GM18870 (cell line): ENCODE data around the gene FADS2.

Source experiments
- ATAC-seq: cut with Tn5 transposase; IDR thresholded peaks from one replicate; pipeline ENCODE4 v1.9.1; 2021; ENCODE audit warnings: moderate library complexity; ENCODE audit not compliant: unreplicated experiment

Gene FADS2

GRCh38 chr11:61795459-61795858 is 32.6 kb upstream of the FADS2 start:
- ATAC-seq: no peak

DNA sequence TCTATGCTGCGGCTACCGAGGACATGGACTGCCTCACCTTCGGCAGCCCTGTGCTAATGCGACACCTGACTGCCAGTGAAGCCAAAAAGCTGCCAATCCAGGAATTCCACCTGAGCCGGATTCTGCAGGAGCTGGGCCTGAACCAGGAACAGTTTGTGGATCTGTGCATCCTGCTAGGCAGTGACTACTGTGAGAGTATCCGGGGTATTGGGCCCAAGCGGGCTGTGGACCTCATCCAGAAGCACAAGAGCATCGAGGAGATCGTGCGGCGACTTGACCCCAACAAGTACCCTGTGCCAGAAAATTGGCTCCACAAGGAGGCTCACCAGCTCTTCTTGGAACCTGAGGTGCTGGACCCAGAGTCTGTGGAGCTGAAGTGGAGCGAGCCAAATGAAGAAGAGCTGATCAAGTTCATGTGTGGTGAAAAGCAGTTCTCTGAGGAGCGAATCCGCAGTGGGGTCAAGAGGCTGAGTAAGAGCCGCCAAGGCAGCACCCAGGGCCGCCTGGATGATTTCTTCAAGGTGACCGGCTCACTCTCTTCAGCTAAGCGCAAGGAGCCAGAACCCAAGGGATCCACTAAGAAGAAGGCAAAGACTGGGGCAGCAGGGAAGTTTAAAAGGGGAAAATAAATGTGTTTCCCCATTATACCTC is 32.1 kb upstream of the FADS2 start:
- ATAC-seq: no peak

DNA sequence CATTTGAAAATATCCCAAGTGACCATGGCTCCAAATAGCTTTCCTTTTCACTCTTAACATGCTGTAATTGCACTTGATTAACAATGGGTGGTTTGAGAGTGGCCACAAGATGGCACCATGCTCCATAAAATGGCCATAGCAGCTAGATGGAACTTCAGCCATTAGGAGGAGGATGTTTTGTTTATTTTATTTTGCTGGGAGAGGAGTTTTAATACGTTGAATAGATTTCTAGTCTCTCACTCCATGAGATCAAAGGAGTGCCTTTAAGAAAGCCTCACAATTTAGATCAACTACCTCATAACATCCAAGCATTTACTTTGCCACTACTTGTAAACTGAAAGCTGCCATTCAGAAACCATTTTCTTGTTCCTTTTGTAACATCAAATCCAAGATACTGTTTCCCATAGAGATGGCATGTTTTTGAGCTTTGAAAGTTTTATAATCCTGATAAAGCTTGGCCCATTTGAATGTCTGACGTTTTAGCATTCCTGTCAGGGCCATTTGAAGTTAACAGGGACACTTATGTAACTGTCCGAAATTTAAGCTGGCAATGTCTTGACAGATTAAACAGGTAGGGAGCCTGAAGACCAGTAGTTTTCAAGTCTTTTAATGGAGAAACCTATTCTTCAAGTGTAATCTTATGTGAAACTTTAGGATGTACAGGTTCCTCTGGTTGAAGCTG is 30.7 kb upstream of the FADS2 start:
- no peak for ATAC-seq

DNA sequence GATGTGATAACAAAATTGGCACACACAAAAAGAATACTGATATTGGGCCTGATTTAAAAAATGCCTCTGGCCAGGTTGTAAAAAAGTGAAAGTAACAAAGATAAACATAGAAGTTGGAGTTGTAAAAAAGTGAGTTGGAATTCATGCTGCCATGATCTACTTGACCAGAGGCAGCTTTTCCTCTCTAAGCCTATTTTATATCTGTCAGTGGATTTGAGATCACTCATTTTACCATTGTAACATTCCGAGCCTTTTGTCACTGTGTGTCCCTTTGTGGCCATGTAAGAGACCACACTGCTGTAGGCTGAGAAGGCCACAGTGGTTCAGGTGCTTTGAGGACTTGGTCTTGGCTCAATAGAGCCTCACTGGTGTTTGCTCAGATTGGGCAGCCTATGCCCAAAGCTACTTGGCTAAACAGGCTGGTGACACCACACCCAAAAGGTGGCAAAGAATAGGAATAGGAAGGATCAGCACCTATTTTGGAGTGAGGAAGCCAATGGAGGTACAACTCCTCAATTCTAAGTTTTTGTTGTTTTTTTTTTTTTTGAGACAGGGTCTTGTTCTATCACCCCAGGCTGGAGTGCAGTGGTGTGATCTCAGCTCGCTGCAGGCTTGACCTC is 28.3 kb upstream of the FADS2 start:
- no peak for ATAC-seq

DNA sequence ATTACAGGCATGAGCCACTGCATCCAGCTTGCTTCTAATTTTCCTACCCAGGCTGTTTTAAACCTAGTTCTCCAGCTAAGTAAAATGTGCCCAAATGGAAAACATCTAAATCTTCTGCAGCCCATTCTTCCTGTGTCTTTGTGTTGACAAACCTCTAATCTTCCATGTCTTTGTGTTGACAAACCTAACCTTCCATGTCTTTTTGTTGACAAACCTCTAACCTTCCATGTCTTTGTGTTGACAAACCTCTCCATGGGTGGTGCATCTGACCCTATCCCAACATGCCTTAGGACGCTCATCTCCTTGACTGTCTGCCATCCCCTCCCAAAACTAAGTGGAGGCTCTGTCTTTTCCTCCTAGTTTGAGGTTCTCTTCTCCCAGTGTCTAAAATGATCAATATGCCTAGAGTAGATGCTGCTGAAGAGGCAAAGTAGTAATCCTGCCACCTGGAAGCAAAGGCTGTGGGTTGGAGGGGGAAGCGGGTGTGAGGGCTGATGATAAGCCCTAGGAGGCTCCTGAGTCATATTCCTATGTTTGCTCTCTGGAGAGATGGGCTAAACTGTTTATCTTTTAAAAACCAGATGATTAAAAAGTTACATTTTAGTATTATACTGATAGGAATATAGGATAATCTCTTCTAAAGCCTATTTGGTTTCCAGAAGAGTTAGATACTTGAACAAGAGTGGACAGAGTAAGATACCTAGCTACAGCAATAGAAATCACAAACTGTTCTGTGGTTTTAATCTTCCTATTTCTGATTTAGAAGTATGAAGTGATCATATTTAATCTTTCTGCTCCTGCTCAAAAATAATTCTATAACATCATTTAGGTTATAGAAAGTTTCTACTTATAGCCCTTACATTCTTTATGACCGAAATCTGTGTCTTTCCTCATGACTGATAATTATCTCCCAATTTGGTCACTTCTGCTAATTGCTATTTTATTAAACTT is 27.5 kb upstream of the FADS2 start:
- ATAC-seq: no peak

GRCh38 chr11:61802605-61803004 is 25.5 kb upstream of the FADS2 start:
- ATAC-seq: no peak

GRCh38 chr11:61803889-61804647 is 24.0 kb upstream of the FADS2 start:
- no peak for ATAC-seq

DNA sequence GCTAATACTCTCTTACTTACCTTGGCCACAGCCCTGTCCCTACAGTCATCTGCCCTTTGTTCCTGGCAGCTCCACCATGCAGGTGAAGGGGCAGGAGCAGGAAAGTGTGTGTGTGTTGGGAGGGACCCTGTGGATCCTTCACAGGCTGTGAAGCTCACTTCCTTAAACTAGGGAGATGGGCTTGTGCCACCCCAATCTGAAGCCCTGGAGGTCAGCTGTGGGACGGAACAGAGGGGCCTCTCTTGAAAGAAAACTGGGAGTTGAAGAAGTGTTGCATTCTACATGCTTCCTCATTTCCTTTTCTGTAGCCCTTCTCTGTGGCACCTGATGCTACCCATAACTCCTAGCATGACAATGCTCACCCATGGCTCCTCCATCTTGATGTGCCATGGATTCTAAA is 23.0 kb upstream of the FADS2 start:
- ATAC-seq: no peak

GRCh38 chr11:61806785-61807184 is 21.3 kb upstream of the FADS2 start:
- ATAC-seq: no peak

GRCh38 chr11:61810671-61811175 is 17.4 kb upstream of the FADS2 start:
- ATAC-seq: no peak

DNA sequence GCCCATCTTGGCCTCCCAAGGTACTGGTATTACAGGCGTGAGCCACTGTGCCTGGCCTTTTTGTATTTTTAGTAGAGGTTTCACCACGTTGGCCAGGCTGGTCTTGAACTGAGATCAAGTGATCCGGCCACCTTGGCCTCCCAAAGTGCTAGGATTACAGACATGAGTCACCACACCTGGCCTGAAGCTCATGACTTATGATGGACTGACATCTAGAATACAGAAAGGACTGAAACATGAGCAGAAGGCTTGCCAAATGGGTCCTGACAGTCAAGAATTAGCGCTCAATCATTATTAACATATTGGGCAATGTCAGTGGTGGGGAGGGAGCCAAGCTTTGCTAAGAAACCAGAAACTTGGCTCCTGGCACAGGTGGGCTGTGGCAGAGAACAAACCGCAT is 16.3 kb upstream of the FADS2 start:
- ATAC-seq: no peak

- no peak for ATAC-seq
Measured at GRCh38 chr11:61812736-61813411, 15.2 kb upstream of the FADS2 start.

DNA sequence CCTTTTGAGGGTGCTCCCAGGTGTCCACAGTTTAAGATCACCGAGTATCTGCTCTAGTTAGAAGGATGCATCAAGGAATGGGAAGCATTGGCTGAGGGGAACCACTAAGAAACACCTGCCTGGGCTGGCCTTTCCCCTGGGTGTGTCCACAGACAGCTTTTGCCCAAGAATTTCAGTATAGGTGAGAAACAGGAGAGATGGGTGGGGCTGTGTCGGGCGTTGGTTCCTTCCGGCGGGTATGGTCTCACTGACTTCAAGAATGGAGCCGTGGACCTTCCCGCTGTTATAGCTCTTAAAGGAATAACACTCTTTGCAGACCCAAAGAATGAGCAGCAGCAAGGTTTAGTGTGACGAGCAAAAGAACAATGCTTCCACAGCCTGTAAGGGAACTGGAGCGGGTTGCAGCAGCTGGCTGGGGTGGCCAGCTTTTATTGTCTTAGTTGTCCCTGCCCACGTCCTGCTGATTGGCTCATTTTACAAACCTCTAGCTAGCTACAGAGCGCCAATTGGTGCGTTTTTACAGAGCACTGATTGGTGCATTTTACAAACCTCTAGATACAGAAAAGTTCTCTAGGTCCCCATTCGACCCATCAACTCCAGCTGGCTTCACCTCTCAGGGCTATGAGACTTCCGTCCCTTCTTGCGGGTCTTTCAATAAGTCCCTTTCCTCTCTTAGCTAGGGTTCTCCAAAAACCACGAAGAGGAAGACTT is 13.7 kb upstream of the FADS2 start:
- ATAC-seq: no peak

- no peak for ATAC-seq
Measured at GRCh38 chr11:61814958-61815789, 12.9 kb upstream of the FADS2 start.

DNA sequence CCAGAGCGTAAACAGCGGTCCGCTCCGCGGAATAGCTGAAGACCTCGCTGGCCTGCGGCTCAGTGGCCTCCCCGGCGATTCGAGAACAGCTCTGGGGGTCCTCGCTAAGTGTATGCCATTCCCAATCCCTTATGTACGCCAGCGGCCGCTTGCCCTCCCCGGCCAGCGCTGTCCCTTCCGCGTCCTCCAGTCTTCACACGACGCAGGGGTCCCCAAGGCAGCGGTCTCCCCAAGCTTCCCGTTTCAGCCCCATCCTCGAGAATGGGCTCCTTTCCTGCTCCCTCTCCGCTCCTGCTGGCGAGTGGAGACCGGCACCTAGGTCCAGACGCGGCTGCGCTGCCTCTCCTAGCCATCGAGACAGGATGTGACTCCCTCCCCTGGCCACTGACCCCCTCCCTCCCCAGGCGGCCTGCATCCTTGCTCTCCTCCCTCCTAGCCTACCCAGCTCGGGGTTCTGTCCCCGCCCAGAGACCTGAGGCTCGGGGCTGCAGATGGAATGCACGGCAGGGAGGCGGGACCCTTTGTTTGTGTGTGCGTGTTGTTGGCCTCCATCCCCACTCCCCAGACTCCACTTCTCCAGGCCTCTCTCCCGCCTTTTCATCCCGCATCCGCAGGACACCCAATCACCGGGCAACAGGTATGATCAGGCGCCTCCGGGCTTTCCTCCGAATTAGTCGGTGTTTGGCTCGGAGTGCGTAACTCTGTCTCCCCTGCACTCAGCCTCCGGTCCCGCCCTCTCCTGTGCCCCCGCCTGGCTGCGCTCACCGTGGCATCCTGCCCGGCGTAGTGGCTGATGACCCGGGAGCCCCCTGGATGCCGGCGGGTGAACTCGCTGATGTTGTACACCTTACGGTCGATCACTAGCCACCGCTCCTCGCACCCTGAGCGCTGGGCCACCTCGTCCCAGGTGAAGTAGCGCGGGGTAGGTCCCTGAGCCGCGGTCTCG is 12.0 kb upstream of the FADS2 start:
- ATAC-seq: no peak

DNA sequence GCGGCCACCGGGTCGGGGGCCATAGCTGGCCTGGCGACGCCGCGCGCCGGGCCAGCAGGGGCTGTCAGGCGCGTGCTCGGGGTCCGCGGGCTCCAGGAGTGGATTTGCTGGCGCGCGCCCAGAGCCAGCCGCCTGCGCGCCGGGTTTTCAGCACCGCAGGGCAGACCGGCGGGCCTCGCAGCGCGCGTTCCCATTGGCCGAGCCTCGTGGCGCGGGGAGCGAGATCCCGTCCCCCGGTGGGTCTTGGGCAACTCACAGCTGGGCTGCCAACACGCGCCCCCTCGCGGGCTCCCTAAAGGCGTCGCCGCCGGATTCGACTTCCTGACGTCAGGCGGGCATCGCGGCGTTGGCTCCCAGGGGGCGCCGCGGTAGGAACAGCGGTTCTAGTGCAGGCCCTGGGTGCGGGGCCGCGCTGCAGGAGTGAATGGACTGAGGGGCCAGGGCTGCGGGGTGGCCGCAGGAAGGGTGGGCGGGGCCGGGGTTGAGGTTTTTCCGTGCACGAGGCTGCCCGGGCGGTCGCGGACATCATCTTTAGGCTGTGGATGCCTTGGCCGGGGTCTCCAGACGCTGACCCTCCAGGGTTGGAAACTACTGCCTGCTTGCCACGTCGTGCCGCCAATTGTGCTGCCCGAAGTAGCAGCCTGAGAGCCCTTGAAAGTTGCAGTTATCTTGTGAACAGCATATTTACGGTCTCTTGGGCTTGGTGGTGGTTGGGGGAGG is 11.2 kb upstream of the FADS2 start, which contains the start of gene FADS1:
FADS1 (minus strand) TSS at position 268 of the 720 bp plus-strand sequence; CDS start at position 194, 74 bp downstream.
- no peak for ATAC-seq
